Measurements from ENCODE around the gene CHCHD10.
"Not testable (repeated sequence)": the region's sequence is repeated elsewhere in the genome, so short reads cannot be mapped to it uniquely, and the experiment has no call there.

DNA sequence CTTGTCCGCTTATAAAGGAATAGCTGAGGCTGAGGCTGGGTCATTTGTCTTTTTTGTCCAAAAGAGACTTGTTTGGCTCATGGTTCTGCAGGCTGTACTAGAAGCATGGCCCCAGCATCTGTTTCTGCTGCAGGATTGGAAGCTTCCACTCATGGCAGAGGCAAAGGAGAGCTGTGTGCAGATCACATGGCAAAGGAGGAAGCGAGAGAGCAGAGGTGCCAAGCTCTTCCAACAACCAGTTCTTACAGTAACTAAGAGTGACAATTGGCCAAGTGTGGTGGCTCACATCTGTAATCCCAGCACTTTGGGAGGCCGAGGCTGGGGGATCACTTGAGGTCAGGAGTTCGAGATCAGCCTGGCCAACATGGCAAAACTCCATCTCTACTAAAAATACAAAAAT is 39.7 kb downstream of the CHCHD10 start:
- not testable (repeated sequence) for TF ChIP-seq TBP (IDR thresholded peaks at IDR 0.05; ENCODE audit: low read depth, low read length); YY1 (IDR thresholded peaks at IDR 0.05; ENCODE audit: low read depth, low read length); CHD2 (IDR thresholded peaks at IDR 0.05; ENCODE audit: low read length); CEBPB (IDR thresholded peaks at IDR 0.05; ENCODE audit: low read depth, low read length); TEAD4 (IDR thresholded peaks at IDR 0.05; ENCODE audit: low read depth, low read length); CHD1 (IDR thresholded peaks at IDR 0.05; ENCODE audit: low read depth, low read length); POLR2A (IDR thresholded peaks at IDR 0.05; ENCODE audit: control extremely low read depth in 1 of 2, low read depth in 2 of 2, low read length in 2 of 2); RNF2 (IDR thresholded peaks at IDR 0.05; ENCODE audit: borderline replicate concordance, low read depth, low read length, missing control alignments, poor library complexity, severe bottlenecking); NRF1 (IDR thresholded peaks at IDR 0.05; ENCODE audit: low read depth, low read length)
- TF ChIP-seq, protein P1, sequence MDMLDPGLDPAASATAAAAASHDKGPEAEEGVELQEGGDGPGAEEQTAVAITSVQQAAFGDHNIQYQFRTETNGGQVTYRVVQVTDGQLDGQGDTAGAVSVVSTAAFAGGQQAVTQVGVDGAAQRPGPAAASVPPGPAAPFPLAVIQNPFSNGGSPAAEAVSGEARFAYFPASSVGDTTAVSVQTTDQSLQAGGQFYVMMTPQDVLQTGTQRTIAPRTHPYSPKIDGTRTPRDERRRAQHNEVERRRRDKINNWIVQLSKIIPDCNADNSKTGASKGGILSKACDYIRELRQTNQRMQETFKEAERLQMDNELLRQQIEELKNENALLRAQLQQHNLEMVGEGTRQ (IDR thresholded peaks at IDR 0.05; ENCODE audit: low read length): not testable (repeated sequence)
- TF ChIP-seq, protein P2, sequence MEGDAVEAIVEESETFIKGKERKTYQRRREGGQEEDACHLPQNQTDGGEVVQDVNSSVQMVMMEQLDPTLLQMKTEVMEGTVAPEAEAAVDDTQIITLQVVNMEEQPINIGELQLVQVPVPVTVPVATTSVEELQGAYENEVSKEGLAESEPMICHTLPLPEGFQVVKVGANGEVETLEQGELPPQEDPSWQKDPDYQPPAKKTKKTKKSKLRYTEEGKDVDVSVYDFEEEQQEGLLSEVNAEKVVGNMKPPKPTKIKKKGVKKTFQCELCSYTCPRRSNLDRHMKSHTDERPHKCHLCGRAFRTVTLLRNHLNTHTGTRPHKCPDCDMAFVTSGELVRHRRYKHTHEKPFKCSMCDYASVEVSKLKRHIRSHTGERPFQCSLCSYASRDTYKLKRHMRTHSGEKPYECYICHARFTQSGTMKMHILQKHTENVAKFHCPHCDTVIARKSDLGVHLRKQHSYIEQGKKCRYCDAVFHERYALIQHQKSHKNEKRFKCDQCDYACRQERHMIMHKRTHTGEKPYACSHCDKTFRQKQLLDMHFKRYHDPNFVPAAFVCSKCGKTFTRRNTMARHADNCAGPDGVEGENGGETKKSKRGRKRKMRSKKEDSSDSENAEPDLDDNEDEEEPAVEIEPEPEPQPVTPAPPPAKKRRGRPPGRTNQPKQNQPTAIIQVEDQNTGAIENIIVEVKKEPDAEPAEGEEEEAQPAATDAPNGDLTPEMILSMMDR (IDR thresholded peaks at IDR 0.05; ENCODE audit: control extremely low read depth in 1 of 3, insufficient read depth in 1 of 3, low read depth in 1 of 3, low read length in 3 of 3): not testable (repeated sequence)
- TF ChIP-seq, protein P3, sequence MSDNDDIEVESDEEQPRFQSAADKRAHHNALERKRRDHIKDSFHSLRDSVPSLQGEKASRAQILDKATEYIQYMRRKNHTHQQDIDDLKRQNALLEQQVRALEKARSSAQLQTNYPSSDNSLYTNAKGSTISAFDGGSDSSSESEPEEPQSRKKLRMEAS (IDR thresholded peaks at IDR 0.05): not testable (repeated sequence)
